NCI-H1930 (cell line): ENCODE measurements around the gene RNU4-1.
A peak's percentile ranks its signal among the peaks of the same experiment; 100 is the strongest.
"Not testable (repeated sequence)": the region's sequence is repeated elsewhere in the genome, so short reads cannot be mapped to it uniquely, and the experiment has no call there.

Source experiments
- DNase-seq, 2 experiments: peaks; one replicate each; lab custom pipeline; 2025; lab: John Stamatoyannopoulos, UW

RNU4-1 gene

GRCh38 chr12:120292661-120293531, at the start of gene RNU4-1:
TSS of gene RNU4-1 (minus strand) at chr12:120293237.
- DNase-seq: peak; percentile 67 to 86

- DNase-seq: no peak
These were observed 49.4 kb upstream of the RNU4-1 start for GRCh38 chr12:120342175-120343038.

DNA sequence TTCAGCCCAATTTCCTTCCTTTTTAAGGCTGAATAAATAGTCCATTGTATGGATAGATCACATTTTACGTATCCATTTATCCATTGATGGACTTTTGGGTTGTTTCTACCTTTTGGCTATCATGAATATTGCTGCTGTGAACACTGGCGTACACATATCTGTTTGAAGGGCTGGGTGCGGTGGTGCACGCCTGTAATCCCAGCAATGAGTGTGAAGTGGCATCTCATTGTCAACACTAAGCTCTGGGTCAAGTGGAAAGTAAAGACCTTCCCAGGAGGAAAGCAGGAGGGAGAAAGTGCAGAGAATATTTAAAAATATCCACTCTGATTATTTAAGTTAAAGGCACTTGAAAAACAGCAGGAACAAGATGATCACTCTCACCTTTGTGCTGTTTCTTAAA, 46.2 kb upstream of the RNU4-1 start:
- DNase-seq: no peak

- DNase-seq: no peak
These were observed 44.7 kb upstream of the RNU4-1 start for GRCh38 chr12:120337730-120338129.

- not testable (repeated sequence) for DNase-seq
These were observed 43.4 kb upstream of the RNU4-1 start for GRCh38 chr12:120336392-120336791.

DNA sequence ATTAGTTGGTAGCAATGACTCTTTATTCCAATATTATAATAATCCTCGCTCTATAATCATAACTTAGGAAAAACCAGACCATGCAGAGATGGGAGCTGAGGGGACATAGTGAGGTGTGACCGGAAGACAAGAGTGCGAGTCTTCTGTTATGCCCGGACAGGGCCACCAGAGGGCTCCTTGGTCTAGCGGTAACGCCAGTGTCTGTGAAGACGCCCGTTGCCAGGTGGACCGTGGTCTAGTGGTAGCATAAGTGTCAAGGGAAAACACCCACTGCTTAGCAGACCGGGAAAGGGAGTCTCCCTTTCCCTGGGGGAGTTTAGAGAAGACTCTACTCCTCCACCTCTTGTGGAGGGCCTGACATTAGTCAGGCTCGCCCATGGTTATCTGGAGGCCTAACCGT, 42.4 kb upstream of the RNU4-1 start:
- DNase-seq: not testable (repeated sequence)

GRCh38 chr12:120332523-120332922, 39.5 kb upstream of the RNU4-1 start:
- no peak for DNase-seq

GRCh38 chr12:120332041-120332440, 39.0 kb upstream of the RNU4-1 start:
- no peak for DNase-seq

DNA sequence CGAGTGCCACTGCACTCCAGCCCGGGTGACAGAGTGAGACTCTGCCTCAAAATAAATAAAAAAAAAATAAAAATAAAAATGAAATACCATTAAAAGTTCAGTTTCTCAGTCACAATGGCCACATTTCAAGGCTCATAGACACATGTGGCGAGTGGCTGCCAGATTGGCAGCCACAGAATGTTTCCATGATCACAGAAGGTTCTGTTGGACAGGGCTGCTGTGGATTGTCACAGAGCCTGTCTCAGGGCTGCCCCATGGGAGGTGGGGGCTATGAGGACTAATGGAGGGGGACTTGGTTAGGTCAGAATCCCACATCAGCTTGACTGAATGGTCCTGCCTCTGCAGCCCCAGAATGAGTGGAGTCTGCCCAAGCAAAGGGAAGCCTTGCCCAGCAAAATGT, 38.4 kb upstream of the RNU4-1 start:
- no peak for DNase-seq

- DNase-seq: no peak
These were observed 35.2 kb upstream of the RNU4-1 start for GRCh38 chr12:120328228-120328627.

DNA sequence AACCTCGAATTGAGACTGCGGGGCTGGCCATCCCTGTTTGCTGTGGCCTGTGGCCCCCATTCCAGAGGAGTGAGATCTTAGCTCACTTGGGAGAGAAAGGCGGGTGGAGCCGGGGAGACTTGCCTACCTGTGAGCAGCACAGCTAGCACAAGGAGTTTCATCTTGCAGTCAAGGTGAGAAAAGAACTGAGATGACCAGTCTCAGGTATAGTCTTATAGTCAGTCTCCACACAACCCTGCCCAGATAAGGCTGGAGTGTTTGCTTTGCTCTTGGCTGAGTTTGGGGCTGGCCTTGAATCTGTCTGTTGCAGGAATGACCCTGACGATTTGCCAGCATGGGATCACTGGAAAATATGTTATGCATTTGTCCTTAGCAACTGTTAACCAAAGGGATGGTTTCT, 34.6 kb upstream of the RNU4-1 start, which contains the start of gene PLA2G1B:
Gene PLA2G1B (minus strand): TSS at position 187 of the 400 bp plus-strand sequence. CDS start 26 bp downstream, at position 161.
- no peak for DNase-seq

- DNase-seq: no peak
These were observed 31.9 kb upstream of the RNU4-1 start for GRCh38 chr12:120324841-120325417.

DNA sequence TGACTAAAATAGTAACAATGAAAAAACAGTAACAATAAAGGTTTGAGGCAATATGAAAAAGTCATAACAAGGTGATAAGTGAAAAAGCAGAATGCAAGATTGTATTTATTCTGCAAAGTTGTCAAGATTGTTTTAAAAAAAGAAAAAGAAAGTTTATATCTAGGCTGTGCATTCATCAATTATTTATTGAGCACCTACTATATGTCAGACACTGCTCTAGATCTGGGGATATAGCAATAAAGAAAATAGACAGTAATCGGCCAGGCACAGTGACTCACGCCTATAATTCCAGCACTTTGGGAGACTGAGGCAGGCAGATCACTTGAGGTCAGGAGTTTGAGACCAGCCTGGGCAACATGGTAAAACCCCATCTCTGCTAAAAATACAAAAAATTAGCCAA, 30.7 kb upstream of the RNU4-1 start:
- no peak for DNase-seq

- no peak for DNase-seq
These were observed 28.6 kb upstream of the RNU4-1 start for GRCh38 chr12:120321382-120322202.

DNA sequence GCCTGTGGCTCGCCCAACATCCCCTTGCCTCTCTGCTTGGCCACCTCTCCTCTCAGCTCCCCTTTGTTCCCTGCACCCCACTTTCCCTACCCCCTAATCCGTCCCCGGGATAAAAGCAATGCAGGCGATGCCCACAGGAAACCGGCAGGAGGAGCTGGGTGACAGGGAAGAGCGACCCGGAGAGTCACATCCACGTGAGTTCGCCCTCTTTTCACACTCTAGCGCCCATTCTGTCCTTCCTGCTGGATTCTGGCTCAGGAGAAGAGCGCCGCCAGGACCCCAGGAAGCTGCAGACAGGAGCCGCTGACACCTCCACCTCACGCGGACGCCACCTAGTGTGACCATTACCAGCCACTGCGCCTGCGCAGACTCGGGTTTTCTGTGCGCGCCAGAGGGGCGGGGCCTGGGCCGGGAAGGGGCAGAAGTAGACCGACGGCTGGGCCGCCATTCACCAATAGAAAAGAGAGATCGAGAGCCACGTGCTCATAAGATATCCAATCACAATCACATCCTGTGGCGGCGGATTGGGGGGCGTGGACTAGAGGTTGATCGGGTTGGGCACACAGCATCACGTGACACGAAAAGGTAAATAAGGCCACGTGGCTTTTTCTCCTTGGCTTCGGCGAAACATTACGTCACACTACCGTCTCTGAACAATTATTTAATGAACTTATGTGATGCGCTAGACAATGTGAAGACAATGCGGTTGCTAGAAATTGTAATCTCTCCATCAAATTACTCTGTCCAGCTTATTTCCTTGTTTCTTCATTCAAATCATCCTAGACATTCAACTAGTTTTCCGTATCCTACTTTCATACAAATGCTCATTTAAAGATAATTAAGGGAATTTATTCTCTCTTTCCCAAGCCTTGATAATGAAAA, 24.4 kb upstream of the RNU4-1 start:
- DNase-seq: peak; percentile 99

DNA sequence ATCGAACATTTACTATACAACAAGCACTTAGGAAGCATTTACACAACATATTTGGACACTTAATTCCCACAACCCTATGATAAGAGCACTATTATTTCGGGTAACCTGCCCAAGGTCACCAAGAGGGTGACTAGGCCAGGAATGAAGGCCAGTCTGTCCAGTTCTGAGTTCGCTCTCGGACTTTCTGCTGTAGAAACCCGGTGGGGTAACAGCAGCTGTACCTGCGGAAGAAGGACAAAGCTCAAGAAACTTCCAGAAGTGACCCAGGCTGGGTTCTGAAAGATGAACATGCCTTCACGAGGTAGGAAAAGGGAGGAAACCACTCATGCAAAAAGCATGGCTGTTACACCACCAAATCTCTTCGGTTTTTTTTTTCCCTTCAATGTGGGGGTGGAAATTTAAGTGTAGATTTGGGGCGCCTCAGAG, 23.8 kb upstream of the RNU4-1 start:
- no peak for DNase-seq

DNA sequence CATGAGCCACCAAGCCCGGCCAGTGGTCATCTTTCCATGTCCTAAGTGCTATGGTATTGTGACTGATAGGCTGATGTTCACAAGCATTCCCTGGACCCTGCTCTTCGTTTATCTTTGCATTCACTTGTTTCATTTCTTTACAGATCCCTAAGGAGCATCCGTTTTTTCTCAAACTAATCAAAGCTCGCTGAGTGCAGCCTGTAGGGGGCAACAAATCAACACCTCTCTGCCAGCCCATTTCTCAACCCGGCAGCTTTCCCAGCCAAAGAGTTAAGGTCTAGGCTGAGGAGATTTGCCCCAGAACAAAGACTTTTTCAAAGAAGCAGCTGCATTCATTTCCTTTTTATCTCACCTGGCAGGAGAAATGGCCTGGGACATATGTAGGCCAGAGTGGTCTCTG, 21.2 kb upstream of the RNU4-1 start:
- DNase-seq: no peak

DNA sequence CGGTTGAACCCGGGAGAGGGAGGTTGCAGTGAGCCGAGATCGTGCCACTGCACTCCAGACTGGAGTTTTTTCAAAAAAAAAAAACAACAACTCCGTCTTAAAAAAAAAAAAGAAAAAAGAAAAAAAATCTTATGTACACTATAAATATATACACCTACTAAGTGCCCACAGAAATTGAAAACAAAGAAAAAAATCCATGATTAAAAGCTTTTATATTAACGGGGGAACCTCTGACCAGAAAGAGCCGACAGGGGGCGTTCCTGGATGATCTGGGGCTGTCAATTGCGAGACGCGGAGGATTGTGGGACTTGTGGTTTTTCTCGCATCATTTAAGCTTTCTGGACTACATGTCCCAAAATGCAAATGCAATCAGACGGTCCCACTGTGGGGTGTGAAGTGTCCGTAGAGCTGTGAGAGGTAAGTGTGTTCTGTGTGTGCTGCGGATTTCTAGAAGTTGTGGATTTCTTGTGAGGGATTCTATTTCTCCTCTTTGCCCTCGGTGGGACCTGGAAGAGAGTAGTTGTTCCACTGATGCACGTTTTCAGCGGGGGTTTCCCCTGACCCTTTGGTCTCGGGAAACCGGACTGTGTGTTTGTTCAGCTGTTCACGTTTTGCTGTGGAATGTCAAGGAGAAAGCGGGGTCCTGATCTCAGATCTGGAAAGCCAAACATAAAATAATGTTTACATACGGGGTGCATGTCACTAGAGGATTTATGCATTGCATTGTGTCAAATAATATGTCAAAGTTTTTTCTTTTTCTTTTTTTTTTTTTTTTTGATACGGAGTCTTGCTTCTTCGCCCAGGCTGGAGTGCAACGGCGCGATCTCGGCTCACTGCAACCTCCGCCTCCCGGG, 9.2 kb upstream of the RNU4-1 start, which contains the start of gene SIRT4:
Gene SIRT4 (plus strand): TSS at position 360 of the 854 bp plus-strand sequence. CDS start 1,241 bp downstream, outside the sequence.
- peak; percentile 88 to 95 for DNase-seq

- no peak for DNase-seq
These were observed 701 bp downstream of the RNU4-1 start for GRCh38 chr12:120292411-120292660.
